Sigmoid colon (tissue), 4 donors: ENCODE results near the gene KRT85.

ENCODE experiments used
- CTCF ChIP-seq, 4 experiments: fragments of 450-650 bp in 3 of 4; fragments of 200-600 bp in 1 of 4; IDR thresholded peaks; one replicate each; pipeline ENCODE4 v1.5.1; 2016 to 2019; ENCODE audit warnings: antibody characterized with exemption in 4 of 4, mild to moderate bottlenecking in 3 of 4, moderate library complexity in 2 of 4
- EP300 ChIP-seq, 4 donors: sonication (generic); formaldehyde crosslinking; IDR thresholded peaks; one replicate each; pipeline ENCODE4 v1.6.1; 2017; ENCODE audit warnings: antibody characterized with exemption in 4 of 4

DNA sequence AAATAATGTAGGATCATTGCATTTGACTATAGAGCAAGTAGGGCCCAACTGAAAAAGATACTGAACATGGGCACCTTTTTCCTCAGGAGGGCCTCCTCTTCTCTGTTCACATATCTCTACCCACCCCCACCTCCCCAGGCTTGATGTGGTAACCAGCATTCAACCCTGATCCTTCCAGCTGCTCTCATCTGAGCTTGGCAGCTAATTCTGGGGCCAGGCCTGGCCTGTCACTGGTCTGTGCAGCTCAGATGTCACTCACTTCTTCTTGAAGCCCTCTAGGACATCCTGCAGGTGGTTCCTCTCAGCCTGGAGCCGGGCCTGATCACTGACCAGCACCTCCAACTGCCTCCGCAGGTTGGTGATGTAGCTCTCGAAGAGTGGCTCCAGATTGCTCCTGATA lies 16.1 kb upstream of the KRT85 start:
- TF ChIP-seq EP300 (IDR thresholded peaks at IDR 0.05) (no peak), CTCF (IDR thresholded peaks at IDR 0.05) (no peak)
